Gastrocnemius medialis (tissue), 4 donors: ENCODE results near the gene VIPR2. TPM values are rescaled to one million over a fixed set of nuclear protein-coding genes. Genes with fewer than 3 reads are reported as not detected.

Experiments
- ATAC-seq, 2 donors: fragments of 150-250 bp; one replicate each; pipeline ENCODE4 v1.9.1; 2016
- DNase-seq, 2 donors: peaks; one replicate each; pipeline ENCODE4 v3.0.0-alpha.2; 2019
- H3K27ac ChIP-seq, 4 donors: fragments of 200-600 bp; sonication (generic); 1 replicate in 1 of 4; 2 replicates in 3 of 4; pipeline ENCODE4 v1.5.1; 2016 to 2018; ENCODE audit warnings: mild to moderate bottlenecking in 2 of 4, moderate library complexity in 1 of 4
- H3K27me3 ChIP-seq, 3 donors: fragments of 200-600 bp; sonication (generic) in 2 of 3; 1 replicate in 1 of 3; 2 replicates in 2 of 3; pipeline versions ENCODE4 v1.5.1 to v1.6.0; 2016 to 2019; ENCODE audit warnings: mild to moderate bottlenecking in 1 of 3, moderate library complexity in 1 of 3
- H3K36me3 ChIP-seq, 2 donors: fragments of 200-600 bp; sonication (generic) in 1 of 2; one replicate each; pipeline ENCODE4 v1.5.1; 2017 to 2018
- H3K4me1 ChIP-seq, 2 donors: fragments of 200-600 bp; sonication (generic) in 1 of 2; one replicate each; pipeline ENCODE4 v1.5.1; 2016 to 2017; ENCODE audit warnings: mild to moderate bottlenecking in 2 of 2
- H3K4me3 ChIP-seq, 4 donors: fragments of 200-600 bp; sonication (generic) in 3 of 4; 1 replicate in 1 of 4; 2 replicates in 3 of 4; pipeline ENCODE4 v1.5.1; 2016 to 2019; ENCODE audit warnings: mild to moderate bottlenecking in 2 of 4
- H3K9me3 ChIP-seq, 3 donors: fragments of 200-600 bp; sonication (generic) in 2 of 3; 1 replicate in 1 of 3; 2 replicates in 2 of 3; pipeline ENCODE4 v1.5.1; 2016 to 2019
- CTCF ChIP-seq, 5 experiments: fragments of 450-650 bp in 3 of 5; fragments of 200-600 bp in 2 of 5; sonication (generic) in 2 of 5; IDR thresholded peaks in 4 of 5; conservative IDR thresholded peaks in 1 of 5; 1 replicate in 4 of 5; 2 replicates in 1 of 5; pipeline ENCODE4 v1.5.1; 2016 to 2019; ENCODE audit warnings: antibody characterized with exemption in 5 of 5, mild to moderate bottlenecking in 3 of 5, moderate library complexity in 3 of 5
- POLR2A ChIP-seq, 2 donors: fragments of 450-650 bp; IDR thresholded peaks; one replicate each; pipeline ENCODE4 v1.6.1; 2017; ENCODE audit warnings: antibody characterized with exemption in 2 of 2, mild to moderate bottlenecking in 2 of 2, moderate library complexity in 2 of 2
- in situ Hi-C, 4 donors: fragments of 200-750 bp; cut with MboI; loops; one replicate each; pipeline versions ENCODE4 v1.15.0 to v1.8.0; 2017; ENCODE audit warnings: low sequenced_read_pairs in 4 of 4
- intact Hi-C: fragments of 100-400 bp; cut with DNase I; formaldehyde crosslinking; loops from one replicate; pipeline ENCODE4 v1.15.1; 2023; ENCODE audit warnings: low total_unique reads
- total RNA-seq, 4 donors: library from RNA; depleted of rRNA; stranded (reverse); fragments of >200 nt; gene quantifications; one replicate each; pipeline versions ENCODE4 v1.1.0 to v1.2.3, GENCODE V29; 2016

Gene VIPR2
- total RNA-seq, 4 donors from 2014 or later: 0.39 to 2.2 (median 0.80) TPM

- Histone ChIP-seq H3K36me3 (no peaks in the 10 kb centered on the region), H3K27me3 (no peaks in the 10 kb centered on the region), H3K9me3 (no peaks in the 10 kb centered on the region), H3K4me1 (peaks cover 0 to 8% of the 10 kb centered on the region in 2 donors), H3K4me3 (peak overlapping the region in 1 of 4 donors; percentile 71), H3K27ac (peak overlapping the region; percentile 47 to 78 (median 66))
- no peak for ATAC-seq
- intact Hi-C loops (loop anchor here (5.0 kb wide), 1 partner anchor 111 kb away; the partner anchor contains the start of gene VIPR2), in situ Hi-C loops (no loop called here)
- DNase-seq: no peak
- no peak for TF ChIP-seq CTCF (IDR thresholded peaks at IDR 0.05 in 4 of 5, conservative IDR thresholded peaks at IDR 0.05 in 1 of 5)
- no peak for TF ChIP-seq POLR2A (IDR thresholded peaks at IDR 0.05)
These were observed 112.9 kb downstream of the VIPR2 start for GRCh38 chr7:159031750-159032149.

GRCh38 chr7:159031135-159031701 lies 113.4 kb downstream of the VIPR2 start:
- peaks cover 0 to 8% of the 10 kb centered on the region in 2 donors for H3K4me1 ChIP-seq
- peak overlapping the region; percentile 60 to 82 (median 68) for H3K4me3 ChIP-seq
- no peaks in the 10 kb centered on the region for H3K9me3 ChIP-seq
- no peaks in the 10 kb centered on the region for H3K27me3 ChIP-seq
- peak; percentile 28 to 37 for ATAC-seq
- peak in 1 of 2 donors; percentile 36 for DNase-seq
- intact Hi-C loops: loop anchor here (5.0 kb wide), 1 partner anchor 111 kb away; the partner anchor contains the start of gene VIPR2
- H3K27ac ChIP-seq: peak overlapping the region; percentile 47 to 78 (median 66)
- TF ChIP-seq POLR2A (IDR thresholded peaks at IDR 0.05): no peak
- no peak for TF ChIP-seq CTCF (IDR thresholded peaks at IDR 0.05 in 4 of 5, conservative IDR thresholded peaks at IDR 0.05 in 1 of 5)
- in situ Hi-C loops: no loop called here
- no peaks in the 10 kb centered on the region for H3K36me3 ChIP-seq

GRCh38 chr7:159030490-159031134 lies 114.1 kb downstream of the VIPR2 start:
- in situ Hi-C loops: no loop called here
- Histone ChIP-seq H3K4me3 (peak overlapping the region; percentile 60 to 82 (median 68)), H3K9me3 (no peaks in the 10 kb centered on the region), H3K27ac (peak overlapping the region; percentile 47 to 78 (median 66)), H3K27me3 (no peaks in the 10 kb centered on the region), H3K36me3 (no peaks in the 10 kb centered on the region), H3K4me1 (peaks cover 0 to 8% of the 10 kb centered on the region in 2 donors)
- TF ChIP-seq CTCF (IDR thresholded peaks at IDR 0.05 in 4 of 5, conservative IDR thresholded peaks at IDR 0.05 in 1 of 5) (peak; percentile 25 to 62 (median 41)), POLR2A (IDR thresholded peaks at IDR 0.05) (no peak)
- intact Hi-C loops: loop anchor here (5.0 kb wide), 1 partner anchor 112 kb away; the partner anchor contains the start of gene VIPR2
- peak in 1 of 2 donors; percentile 57 for DNase-seq
- peak; percentile 72 to 85 for ATAC-seq

- in situ Hi-C loops (no loop called here), intact Hi-C loops (no loop called here)
- TF ChIP-seq POLR2A (IDR thresholded peaks at IDR 0.05) (no peak), CTCF (IDR thresholded peaks at IDR 0.05 in 4 of 5, conservative IDR thresholded peaks at IDR 0.05 in 1 of 5) (no peak)
- H3K36me3 ChIP-seq: no peaks in the 10 kb centered on the region
- DNase-seq (no peak), ATAC-seq (no peak)
- no peak overlapping the region for H3K4me3 ChIP-seq
- H3K27me3 ChIP-seq: no peaks in the 10 kb centered on the region
- H3K4me1 ChIP-seq: peaks cover 0 to 8% of the 10 kb centered on the region in 2 donors
- no peak overlapping the region for H3K27ac ChIP-seq
- no peaks in the 10 kb centered on the region for H3K9me3 ChIP-seq
These were observed 115.9 kb downstream of the VIPR2 start for GRCh38 chr7:159028508-159029401.
